Measurements from ENCODE around the gene TNF.

Gene TNF

GRCh38 chr6:31573239-31574105 lies 1.9 kb upstream of the TNF start:
- DNase-seq = no peak

GRCh38 chr6:31574106-31575061 lies 981 bp upstream of the TNF start:
- peak; percentile 63 for DNase-seq

GRCh38 chr6:31575952-31576685 lies 754 bp downstream of the TNF start:
- DNase-seq = no peak

- peak; percentile 55 for DNase-seq
These were observed 1.7 kb downstream of the TNF start for GRCh38 chr6:31576897-31577578.

GRCh38 chr6:31577579-31577966 lies 2.2 kb downstream of the TNF start:
- no peak for DNase-seq

- DNase-seq = no peak
These were observed 3.1 kb downstream of the TNF start for GRCh38 chr6:31578184-31579118.

- no peak for DNase-seq
These were observed 3.7 kb downstream of the TNF start for GRCh38 chr6:31579119-31579505.

- DNase-seq = no peak
These were observed 4.4 kb downstream of the TNF start for GRCh38 chr6:31579546-31580437.

GRCh38 chr6:31580438-31580740 lies 5.0 kb downstream of the TNF start:
- no peak for DNase-seq

- DNase-seq = peak; percentile 88
These were observed 5.6 kb downstream of the TNF start for GRCh38 chr6:31580807-31581433.

- DNase-seq = no peak
These were observed 6.3 kb downstream of the TNF start for GRCh38 chr6:31581434-31582229.

- DNase-seq = peak; percentile 48
These were observed 6.9 kb downstream of the TNF start, which contains the start of gene LTB for GRCh38 chr6:31582230-31582643. Gene LTB (minus strand): TSS chr6:31582424. CDS start chr6:31582417, 7 bp downstream.

- DNase-seq = peak; percentile 49
These were observed 10.1 kb downstream of the TNF start for GRCh38 chr6:31585491-31585890.

- no peak for DNase-seq
These were observed 10.6 kb downstream of the TNF start, which contains the start of gene LST1 for GRCh38 chr6:31586008-31586407. Gene LST1 (plus strand): TSS chr6:31586277. CDS start chr6:31587300, 1,023 bp downstream.

GRCh38 chr6:31586599-31587281 lies 11.4 kb downstream of the TNF start:
- DNase-seq = no peak

- no peak for DNase-seq
These were observed 12.7 kb downstream of the TNF start for GRCh38 chr6:31587791-31588777.

Measured in stimulated activated CD4-positive, alpha-beta T cell treated with anti-CD3 and anti-CD28 coated beads, Interleukin-4, amount 100 ng/mL, for 24 hours (primary cell).